ENCODE measurements around the gene CDH12.

The CDH12 gene

GRCh38 chr5:22431840-22432239 lies 421.3 kb downstream of the CDH12 start:
- no peaks in the 10 kb centered on the region for H3K4me1 ChIP-seq (ENCODE audit: insufficient read depth, low read length)
- no peak overlapping the region for H3K9ac ChIP-seq (ENCODE audit: low read depth, low read length)
- no peaks in the 10 kb centered on the region for H3K27me3 ChIP-seq (ENCODE audit: insufficient read depth, low read length)
- no peaks in the 10 kb centered on the region for H3K36me3 ChIP-seq (ENCODE audit: insufficient read depth, low read depth, low read length)
- no peak overlapping the region for H3K4me3 ChIP-seq (ENCODE audit: low read length)
- no peaks in the 10 kb centered on the region for H3K9me3 ChIP-seq (ENCODE audit: insufficient read depth, low read depth, low read length)
- no peak overlapping the region for H3K27ac ChIP-seq (ENCODE audit: low read length)

- Histone ChIP-seq H3K36me3 (ENCODE audit: insufficient read depth, low read depth, low read length) (no peaks in the 10 kb centered on the region), H3K4me1 (ENCODE audit: insufficient read depth, low read length) (no peaks in the 10 kb centered on the region), H3K27me3 (ENCODE audit: insufficient read depth, low read length) (no peaks in the 10 kb centered on the region), H3K27ac (ENCODE audit: low read length) (no peak overlapping the region), H3K4me3 (ENCODE audit: low read length) (no peak overlapping the region), H3K9me3 (ENCODE audit: insufficient read depth, low read depth, low read length) (no peaks in the 10 kb centered on the region), H3K9ac (ENCODE audit: low read depth, low read length) (no peak overlapping the region)
Observed at GRCh38 chr5:22431406-22431805, 421.7 kb downstream of the CDH12 start.

GRCh38 chr5:22411554-22412349 lies 441.4 kb downstream of the CDH12 start:
- H3K9ac ChIP-seq (ENCODE audit: low read depth, low read length) = no peak overlapping the region
- H3K4me3 ChIP-seq (ENCODE audit: low read length) = no peak overlapping the region

DNA sequence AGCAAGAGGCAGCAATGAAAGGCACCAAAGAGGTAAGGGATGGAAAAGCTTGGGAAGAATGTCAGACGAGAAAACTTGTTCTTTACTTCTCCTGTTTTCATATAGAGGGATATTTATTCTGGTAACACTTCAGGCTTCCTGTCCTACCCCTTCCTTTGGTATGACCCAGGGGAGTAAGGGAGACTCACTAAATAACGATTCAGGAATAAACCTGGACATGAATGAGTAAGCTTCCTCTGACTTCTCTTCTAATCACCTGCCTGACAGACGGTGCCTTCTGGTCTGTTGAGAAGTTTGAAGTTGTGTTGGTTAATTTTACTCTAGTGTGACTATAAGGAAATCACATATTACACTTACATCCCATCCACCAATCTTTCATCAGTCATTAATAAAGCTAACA lies 461.2 kb downstream of the CDH12 start:
- H3K27me3 ChIP-seq (ENCODE audit: insufficient read depth, low read length) = no peaks in the 10 kb centered on the region
- no peak overlapping the region for H3K27ac ChIP-seq (ENCODE audit: low read length)
- H3K4me1 ChIP-seq (ENCODE audit: insufficient read depth, low read length) = no peaks in the 10 kb centered on the region
- H3K9ac ChIP-seq (ENCODE audit: low read depth, low read length) = no peak overlapping the region
- H3K9me3 ChIP-seq (ENCODE audit: insufficient read depth, low read depth, low read length) = no peaks in the 10 kb centered on the region
- H3K4me3 ChIP-seq (ENCODE audit: low read length) = no peak overlapping the region
- no peaks in the 10 kb centered on the region for H3K36me3 ChIP-seq (ENCODE audit: insufficient read depth, low read depth, low read length)

More at GRCh38 chr5:22411554-22412349, 441.4 kb downstream of the CDH12 start:
- Histone ChIP-seq H3K4me1 (ENCODE audit: insufficient read depth, low read length) (no peaks in the 10 kb centered on the region), H3K36me3 (ENCODE audit: insufficient read depth, low read depth, low read length) (no peaks in the 10 kb centered on the region), H3K27ac (ENCODE audit: low read length) (no peak overlapping the region), H3K9me3 (ENCODE audit: insufficient read depth, low read depth, low read length) (no peaks in the 10 kb centered on the region), H3K27me3 (ENCODE audit: insufficient read depth, low read length) (no peaks in the 10 kb centered on the region)

DNA sequence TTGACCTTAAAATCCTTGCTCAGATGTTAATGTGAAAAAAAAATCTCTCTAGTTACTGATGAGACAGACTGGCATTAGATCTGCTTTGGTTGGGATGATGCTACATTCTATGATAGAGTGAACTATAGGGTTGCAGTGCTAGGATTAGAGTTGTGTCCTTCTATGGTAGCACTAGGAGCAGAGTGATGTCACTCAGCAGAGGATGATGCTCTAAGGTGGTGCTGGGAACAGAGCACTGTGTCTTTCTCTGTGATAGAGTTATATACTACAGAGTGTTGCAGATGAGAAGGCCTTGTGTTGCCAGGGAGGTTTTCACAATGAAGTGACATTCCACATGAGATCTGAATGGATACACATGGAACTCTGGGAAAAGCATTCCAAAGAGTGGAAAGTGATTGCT lies 462.3 kb downstream of the CDH12 start:
- H3K4me1 ChIP-seq (ENCODE audit: insufficient read depth, low read length) = no peaks in the 10 kb centered on the region
- H3K4me3 ChIP-seq (ENCODE audit: low read length) = no peak overlapping the region
- no peak overlapping the region for H3K27ac ChIP-seq (ENCODE audit: low read length)
- no peaks in the 10 kb centered on the region for H3K9me3 ChIP-seq (ENCODE audit: insufficient read depth, low read depth, low read length)
- no peaks in the 10 kb centered on the region for H3K36me3 ChIP-seq (ENCODE audit: insufficient read depth, low read depth, low read length)
- no peaks in the 10 kb centered on the region for H3K27me3 ChIP-seq (ENCODE audit: insufficient read depth, low read length)
- H3K9ac ChIP-seq (ENCODE audit: low read depth, low read length) = no peak overlapping the region

DNA sequence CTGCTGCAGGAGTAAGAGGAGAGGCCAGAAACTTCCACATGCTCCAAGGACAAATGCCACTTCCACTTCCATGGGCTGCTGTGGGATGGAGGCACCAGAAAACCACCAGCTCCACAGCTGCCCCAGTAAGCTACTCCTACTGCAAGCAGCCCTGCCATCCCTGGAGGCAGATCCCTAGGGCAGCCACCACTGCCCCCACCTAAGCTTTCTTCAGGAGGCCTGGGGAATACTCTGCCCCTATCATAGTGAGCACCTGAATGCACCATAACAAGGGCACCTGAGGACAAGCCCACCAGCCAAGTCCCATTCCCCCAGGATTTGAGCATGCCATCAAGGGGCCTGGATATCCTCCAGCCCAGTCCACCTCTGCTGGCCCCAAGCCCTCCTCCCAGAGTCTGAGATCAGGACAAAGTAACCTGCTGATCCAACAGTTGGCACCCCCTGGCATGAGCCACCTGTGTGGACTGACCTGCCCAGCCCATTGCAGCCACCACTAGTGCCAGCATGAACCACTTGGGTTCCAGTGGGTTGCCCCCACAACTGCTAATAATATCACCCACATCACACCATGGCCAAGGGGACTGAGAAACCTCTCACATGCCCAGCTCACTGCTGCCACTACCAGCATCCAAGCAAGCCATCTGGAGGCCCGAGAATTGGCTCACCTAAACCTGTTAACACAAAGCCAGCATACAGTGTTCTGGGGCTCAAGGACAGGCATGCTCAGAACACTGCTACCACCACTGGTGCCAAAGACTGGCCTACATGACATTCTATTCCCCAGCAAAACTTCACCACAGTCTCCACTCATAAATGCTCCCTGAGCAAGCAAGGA lies 480.1 kb downstream of the CDH12 start:
- Histone ChIP-seq H3K36me3 (ENCODE audit: insufficient read depth, low read depth, low read length) (no peaks in the 10 kb centered on the region), H3K4me3 (ENCODE audit: low read length) (no peak overlapping the region)

DNA sequence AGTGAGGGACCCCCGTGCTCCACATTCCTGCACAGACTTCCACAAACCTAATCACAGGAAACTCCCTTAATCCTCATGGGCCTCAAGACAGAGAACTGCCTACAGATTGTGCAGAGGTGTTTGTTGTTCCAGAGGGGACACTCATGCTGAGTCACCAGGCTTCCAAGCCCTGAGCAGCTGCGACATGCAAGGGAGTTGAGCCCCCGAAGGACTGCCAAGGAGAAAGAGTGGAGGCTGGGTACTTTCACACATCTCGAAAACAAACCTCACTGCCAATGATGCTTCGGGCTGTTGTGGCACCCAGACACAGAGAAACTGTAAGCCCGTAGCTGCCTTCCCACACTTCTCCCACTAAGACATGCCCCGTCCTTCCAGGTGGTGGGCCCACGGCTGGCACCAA lies 480.8 kb downstream of the CDH12 start:
- Histone ChIP-seq H3K9me3 (ENCODE audit: insufficient read depth, low read depth, low read length) (no peaks in the 10 kb centered on the region), H3K4me1 (ENCODE audit: insufficient read depth, low read length) (no peaks in the 10 kb centered on the region), H3K9ac (ENCODE audit: low read depth, low read length) (no peak overlapping the region)

More for the DNA sequence above, 480.1 kb downstream of the CDH12 start:
- H3K9ac ChIP-seq (ENCODE audit: low read depth, low read length) = no peak overlapping the region
- H3K27me3 ChIP-seq (ENCODE audit: insufficient read depth, low read length) = no peaks in the 10 kb centered on the region
- H3K27ac ChIP-seq (ENCODE audit: low read length) = no peak overlapping the region
- no peaks in the 10 kb centered on the region for H3K9me3 ChIP-seq (ENCODE audit: insufficient read depth, low read depth, low read length)
- H3K4me1 ChIP-seq (ENCODE audit: insufficient read depth, low read length) = no peaks in the 10 kb centered on the region

DNA sequence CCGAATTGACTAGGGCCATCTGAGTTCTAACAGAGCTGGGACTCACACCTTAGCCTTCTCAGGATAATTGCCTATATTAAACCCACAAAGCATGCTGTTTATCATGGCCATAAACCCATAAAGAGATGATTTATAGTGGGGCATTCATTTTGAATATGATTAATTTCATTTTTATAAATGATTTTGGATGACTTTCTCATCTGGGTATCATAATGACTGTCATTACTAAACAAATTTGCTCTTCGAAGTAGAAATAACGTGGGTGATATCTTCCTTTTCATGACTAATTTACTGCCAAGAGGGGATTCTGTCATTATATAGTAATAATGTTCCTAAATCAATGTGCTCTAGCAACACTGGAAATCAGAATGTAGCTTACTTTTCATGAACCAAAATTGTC lies 498.2 kb downstream of the CDH12 start:
- Histone ChIP-seq H3K4me3 (ENCODE audit: low read length) (no peak overlapping the region), H3K4me1 (ENCODE audit: insufficient read depth, low read length) (no peaks in the 10 kb centered on the region), H3K27me3 (ENCODE audit: insufficient read depth, low read length) (no peaks in the 10 kb centered on the region), H3K9me3 (ENCODE audit: insufficient read depth, low read depth, low read length) (no peaks in the 10 kb centered on the region), H3K9ac (ENCODE audit: low read depth, low read length) (no peak overlapping the region), H3K36me3 (ENCODE audit: insufficient read depth, low read depth, low read length) (no peaks in the 10 kb centered on the region), H3K27ac (ENCODE audit: low read length) (no peak overlapping the region)

More for the DNA sequence above, 480.8 kb downstream of the CDH12 start:
- Histone ChIP-seq H3K36me3 (ENCODE audit: insufficient read depth, low read depth, low read length) (no peaks in the 10 kb centered on the region), H3K27me3 (ENCODE audit: insufficient read depth, low read length) (no peaks in the 10 kb centered on the region), H3K4me3 (ENCODE audit: low read length) (no peak overlapping the region), H3K27ac (ENCODE audit: low read length) (no peak overlapping the region)

DNA sequence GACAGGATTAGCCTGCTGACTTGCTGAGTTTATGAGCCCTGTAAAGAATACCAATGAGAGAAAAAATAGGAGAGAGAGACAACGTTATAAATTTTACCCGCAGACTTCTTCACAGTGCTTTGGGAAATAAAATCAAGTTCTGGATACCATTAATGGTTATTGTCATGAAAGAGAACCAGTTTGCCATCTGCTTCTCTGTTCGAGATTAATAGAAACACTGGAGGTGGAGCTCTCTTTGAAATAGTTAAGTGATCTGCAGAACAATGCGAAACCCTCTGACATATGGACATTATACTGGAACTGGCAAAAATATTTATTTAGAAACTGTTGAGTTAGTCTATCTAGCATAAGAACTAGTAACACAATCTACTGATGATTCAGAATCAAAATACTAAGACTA lies 500.7 kb downstream of the CDH12 start:
- Histone ChIP-seq H3K9me3 (ENCODE audit: insufficient read depth, low read depth, low read length) (no peaks in the 10 kb centered on the region), H3K27ac (ENCODE audit: low read length) (no peak overlapping the region)

GRCh38 chr5:22351178-22351577 lies 502.0 kb downstream of the CDH12 start:
- no peak overlapping the region for H3K9ac ChIP-seq (ENCODE audit: low read depth, low read length)
- H3K4me3 ChIP-seq (ENCODE audit: low read length) = no peak overlapping the region
- H3K4me1 ChIP-seq (ENCODE audit: insufficient read depth, low read length) = no peaks in the 10 kb centered on the region
- H3K27ac ChIP-seq (ENCODE audit: low read length) = no peak overlapping the region
- no peaks in the 10 kb centered on the region for H3K9me3 ChIP-seq (ENCODE audit: insufficient read depth, low read depth, low read length)
- H3K36me3 ChIP-seq (ENCODE audit: insufficient read depth, low read depth, low read length) = no peaks in the 10 kb centered on the region
- no peaks in the 10 kb centered on the region for H3K27me3 ChIP-seq (ENCODE audit: insufficient read depth, low read length)

More for the DNA sequence above, 500.7 kb downstream of the CDH12 start:
- Histone ChIP-seq H3K36me3 (ENCODE audit: insufficient read depth, low read depth, low read length) (no peaks in the 10 kb centered on the region), H3K4me1 (ENCODE audit: insufficient read depth, low read length) (no peaks in the 10 kb centered on the region), H3K4me3 (ENCODE audit: low read length) (no peak overlapping the region), H3K9ac (ENCODE audit: low read depth, low read length) (no peak overlapping the region), H3K27me3 (ENCODE audit: insufficient read depth, low read length) (no peaks in the 10 kb centered on the region)

- H3K9ac ChIP-seq (ENCODE audit: low read depth, low read length) = no peak overlapping the region
Observed at GRCh38 chr5:22348027-22348426, 505.1 kb downstream of the CDH12 start.

DNA sequence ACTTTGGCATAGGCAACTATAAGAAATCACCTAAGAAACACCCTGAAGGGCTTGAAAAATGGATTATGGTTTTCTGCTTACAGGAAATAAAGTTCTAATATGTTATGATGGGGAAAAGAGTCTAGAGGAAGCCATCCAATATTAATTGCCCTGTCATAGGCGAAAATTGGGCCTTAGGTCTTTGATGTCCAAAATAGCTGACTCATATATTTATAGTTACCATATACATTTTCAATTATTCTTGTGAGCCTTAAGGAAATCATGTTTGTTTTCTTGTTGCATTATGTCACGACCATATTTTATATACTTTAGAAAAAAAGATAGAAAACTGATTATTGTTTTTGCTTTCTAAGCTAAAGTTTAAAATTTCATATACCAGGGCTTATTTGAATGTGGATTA lies 509.1 kb downstream of the CDH12 start:
- Histone ChIP-seq H3K27me3 (ENCODE audit: insufficient read depth, low read length) (no peaks in the 10 kb centered on the region), H3K36me3 (ENCODE audit: insufficient read depth, low read depth, low read length) (no peaks in the 10 kb centered on the region), H3K9ac (ENCODE audit: low read depth, low read length) (no peak overlapping the region), H3K9me3 (ENCODE audit: insufficient read depth, low read depth, low read length) (no peaks in the 10 kb centered on the region), H3K4me3 (ENCODE audit: low read length) (no peak overlapping the region), H3K4me1 (ENCODE audit: insufficient read depth, low read length) (no peaks in the 10 kb centered on the region), H3K27ac (ENCODE audit: low read length) (no peak overlapping the region)

More at GRCh38 chr5:22348027-22348426, 505.1 kb downstream of the CDH12 start:
- H3K36me3 ChIP-seq (ENCODE audit: insufficient read depth, low read depth, low read length) = no peaks in the 10 kb centered on the region
- H3K4me3 ChIP-seq (ENCODE audit: low read length) = no peak overlapping the region
- no peaks in the 10 kb centered on the region for H3K27me3 ChIP-seq (ENCODE audit: insufficient read depth, low read length)
- H3K4me1 ChIP-seq (ENCODE audit: insufficient read depth, low read length) = no peaks in the 10 kb centered on the region
- H3K9me3 ChIP-seq (ENCODE audit: insufficient read depth, low read depth, low read length) = no peaks in the 10 kb centered on the region
- H3K27ac ChIP-seq (ENCODE audit: low read length) = no peak overlapping the region
